Keratinocyte (primary cell): ENCODE results near the gene KLC1. TPM values are rescaled to one million over a fixed set of nuclear protein-coding genes. Genes with fewer than 3 reads are reported as not detected.

ENCODE experiments used
- DNase-seq: peaks from one replicate; pipeline ENCODE4 v3.0.0-alpha.2; 2011; ENCODE audit warnings: low read depth, missing footprints, low spot score
- FAIRE-seq: peaks from 2 replicates; lab custom pipeline; 2011; peaks lifted over from hg19 to GRCh38; lab: Jason Lieb, UNC
- H2AFZ ChIP-seq: 2 replicates; pipeline ENCODE4 v1.6.0; 2012; ENCODE audit warnings: low read length, control low read depth, inconsistent platforms; ENCODE audit not compliant: control insufficient read depth
- H3K27ac ChIP-seq: 2 replicates; pipeline ENCODE4 v1.5.1; 2011; ENCODE audit warnings: low read length; ENCODE audit not compliant: control insufficient read depth, insufficient read depth
- H3K27me3 ChIP-seq: 3 replicates; pipeline ENCODE4 v1.6.0; 2011; ENCODE audit warnings: low read length; ENCODE audit not compliant: control insufficient read depth, insufficient read depth; ENCODE audit errors: extremely low read depth
- H3K36me3 ChIP-seq, 2 experiments: 2 replicates in 1 of 2; 3 replicates in 1 of 2; pipeline ENCODE4 v1.5.1; 2011; ENCODE audit warnings: low read length in 2 of 2, mild to moderate bottlenecking in 1 of 2; ENCODE audit not compliant: control insufficient read depth in 2 of 2, insufficient read depth in 2 of 2; ENCODE audit errors: extremely low read depth in 1 of 2
- H3K4me1 ChIP-seq: 3 replicates; pipeline ENCODE4 v1.5.1; 2011; ENCODE audit warnings: low read length; ENCODE audit not compliant: control insufficient read depth, insufficient read depth; ENCODE audit errors: extremely low read depth
- H3K4me2 ChIP-seq: 3 replicates; pipeline ENCODE4 v1.6.0; 2011; ENCODE audit warnings: low read depth, low read length; ENCODE audit not compliant: control insufficient read depth, insufficient read depth; ENCODE audit errors: extremely low read depth
- H3K4me3 ChIP-seq, 3 experiments: fragments of 200-600 bp in 1 of 3; sonication (generic) in 1 of 3; 2 replicates in 2 of 3; 3 replicates in 1 of 3; pipeline ENCODE4 v1.5.1; 2011 to 2016; ENCODE audit warnings: low read length in 3 of 3, mild to moderate bottlenecking in 3 of 3, control low read depth in 2 of 3, inconsistent platforms in 1 of 3, low read depth in 1 of 3, mixed read lengths in 1 of 3, mixed run types in 1 of 3, moderate library complexity in 1 of 3; ENCODE audit not compliant: control insufficient read depth in 2 of 3, insufficient read depth in 2 of 3; ENCODE audit errors: extremely low read depth in 1 of 3
- H3K79me2 ChIP-seq: 2 replicates; pipeline ENCODE4 v1.6.0; 2012; ENCODE audit warnings: low read length; ENCODE audit not compliant: control insufficient read depth, insufficient read depth
- H3K9ac ChIP-seq: 3 replicates; pipeline ENCODE4 v1.6.0; 2011; ENCODE audit warnings: low read length; ENCODE audit not compliant: control insufficient read depth, insufficient read depth; ENCODE audit errors: extremely low read depth
- H3K9me1 ChIP-seq: 3 replicates; pipeline ENCODE4 v1.6.0; 2011; ENCODE audit warnings: low read length; ENCODE audit not compliant: control insufficient read depth, insufficient read depth; ENCODE audit errors: extremely low read depth
- H3K9me3 ChIP-seq: 2 replicates; pipeline ENCODE4 v1.5.1; 2012; ENCODE audit warnings: low read depth, low read length; ENCODE audit not compliant: control insufficient read depth
- H4K20me1 ChIP-seq: 3 replicates; pipeline ENCODE4 v1.6.0; 2011; ENCODE audit warnings: low read length; ENCODE audit not compliant: control insufficient read depth, insufficient read depth; ENCODE audit errors: extremely low read depth
- CTCF ChIP-seq, 3 experiments: IDR thresholded peaks in 1 of 3; conservative IDR thresholded peaks in 1 of 3; optimal IDR thresholded peaks in 1 of 3; 2 replicates in 2 of 3; 3 replicates in 1 of 3; pipeline versions ENCODE3 to v1.5.1; 2011; ENCODE audit warnings: low read length in 3 of 3, mild to moderate bottlenecking in 3 of 3, moderate library complexity in 2 of 3, control low read depth in 1 of 3, inconsistent platforms in 1 of 3; ENCODE audit not compliant: insufficient read depth in 2 of 3; ENCODE audit errors: extremely low read depth in 1 of 3
- EZH2 ChIP-seq: IDR thresholded peaks from one replicate; pipeline ENCODE4 v1.6.1; 2012; ENCODE audit warnings: inconsistent platforms, mild to moderate bottlenecking, low read length, moderate library complexity
- dilution Hi-C: fragments of 300-500 bp; cut with MboI; formaldehyde crosslinking; loops from one replicate; pipeline ENCODE4 v1.7.0; 2020; ENCODE audit warnings: low sequenced_read_pairs; ENCODE audit not compliant: extremely low pct_ligation_motif_present
- polyA plus RNA-seq, 5 experiments: library from polyadenylated mRNA; depleted of rRNA in 3 of 5; stranded (reverse) in 3 of 5; stranded (forward) in 1 of 5; unstranded in 1 of 5; fragments of >200 nt; gene quantifications; 1 replicate in 1 of 5; 2 replicates in 3 of 5; 3 replicates in 1 of 5; pipeline versions ENCODE4 v1.2.1 to v1.2.3, GENCODE V29; 2011 to 2012; ENCODE audit warnings: missing spikeins in 2 of 5, low read depth in 1 of 5, low replicate concordance in 1 of 5

The KLC1 gene
- polyA plus RNA-seq, 1 donor (not counting 4 experiments of a cell fraction or from before 2014, with no cell fraction given): 130 TPM

- Histone ChIP-seq H3K4me1 (peaks cover 11% of the 10 kb centered on the region), H3K9me1 (no peaks in the 10 kb centered on the region), H3K9me3 (no peaks in the 10 kb centered on the region), H3K27me3 (no peaks in the 10 kb centered on the region), H4K20me1 (no peaks in the 10 kb centered on the region), H2AFZ (no peak overlapping the region), H3K36me3 (peaks cover 49 to 58% of the 10 kb centered on the region in 2 experiments), H3K4me3 (no peak overlapping the region), H3K27ac (peak overlapping the region; percentile 55), H3K9ac (peak overlapping the region; percentile 22), H3K79me2 (peaks cover 2% of the 10 kb centered on the region), H3K4me2 (peak overlapping the region; percentile 7)
- no peak for DNase-seq
- no peak for FAIRE-seq
- TF ChIP-seq CTCF (optimal IDR thresholded peaks at IDR 0.05 in 1 of 3, IDR thresholded peaks at IDR 0.05 in 1 of 3, conservative IDR thresholded peaks at IDR 0.05 in 1 of 3; ENCODE audit: extremely low read depth in 1 of 3, insufficient read depth in 2 of 3, low read length in 3 of 3) (no peak), EZH2 (no peak)
- dilution Hi-C loops: no loop called here
Observed at GRCh38 chr14:103732868-103733620, 104.0 kb downstream of the KLC1 start.

- no peaks in the 10 kb centered on the region for H3K27me3 ChIP-seq
- H3K27ac ChIP-seq: peak overlapping the region; percentile 55
- peaks cover 11% of the 10 kb centered on the region for H3K4me1 ChIP-seq
- H2AFZ ChIP-seq: no peak overlapping the region
- DNase-seq: no peak
- dilution Hi-C loops: no loop called here
- TF ChIP-seq CTCF (optimal IDR thresholded peaks at IDR 0.05 in 1 of 3, IDR thresholded peaks at IDR 0.05 in 1 of 3, conservative IDR thresholded peaks at IDR 0.05 in 1 of 3; ENCODE audit: extremely low read depth in 1 of 3, insufficient read depth in 2 of 3, low read length in 3 of 3) (no peak), EZH2 (no peak)
- FAIRE-seq: no peak
- H3K9ac ChIP-seq: peak overlapping the region; percentile 22
- H3K4me3 ChIP-seq: no peak overlapping the region
- no peaks in the 10 kb centered on the region for H3K9me3 ChIP-seq
- H4K20me1 ChIP-seq: no peaks in the 10 kb centered on the region
- peak overlapping the region; percentile 7 for H3K4me2 ChIP-seq
- H3K36me3 ChIP-seq: peaks cover 47 to 54% of the 10 kb centered on the region in 2 experiments
- no peaks in the 10 kb centered on the region for H3K79me2 ChIP-seq
- H3K9me1 ChIP-seq: no peaks in the 10 kb centered on the region
Observed at GRCh38 chr14:103733651-103734050, 104.6 kb downstream of the KLC1 start.
